ENCODE results near the gene CLNS1A.

Gene CLNS1A, protein sequence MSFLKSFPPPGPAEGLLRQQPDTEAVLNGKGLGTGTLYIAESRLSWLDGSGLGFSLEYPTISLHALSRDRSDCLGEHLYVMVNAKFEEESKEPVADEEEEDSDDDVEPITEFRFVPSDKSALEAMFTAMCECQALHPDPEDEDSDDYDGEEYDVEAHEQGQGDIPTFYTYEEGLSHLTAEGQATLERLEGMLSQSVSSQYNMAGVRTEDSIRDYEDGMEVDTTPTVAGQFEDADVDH

DNA sequence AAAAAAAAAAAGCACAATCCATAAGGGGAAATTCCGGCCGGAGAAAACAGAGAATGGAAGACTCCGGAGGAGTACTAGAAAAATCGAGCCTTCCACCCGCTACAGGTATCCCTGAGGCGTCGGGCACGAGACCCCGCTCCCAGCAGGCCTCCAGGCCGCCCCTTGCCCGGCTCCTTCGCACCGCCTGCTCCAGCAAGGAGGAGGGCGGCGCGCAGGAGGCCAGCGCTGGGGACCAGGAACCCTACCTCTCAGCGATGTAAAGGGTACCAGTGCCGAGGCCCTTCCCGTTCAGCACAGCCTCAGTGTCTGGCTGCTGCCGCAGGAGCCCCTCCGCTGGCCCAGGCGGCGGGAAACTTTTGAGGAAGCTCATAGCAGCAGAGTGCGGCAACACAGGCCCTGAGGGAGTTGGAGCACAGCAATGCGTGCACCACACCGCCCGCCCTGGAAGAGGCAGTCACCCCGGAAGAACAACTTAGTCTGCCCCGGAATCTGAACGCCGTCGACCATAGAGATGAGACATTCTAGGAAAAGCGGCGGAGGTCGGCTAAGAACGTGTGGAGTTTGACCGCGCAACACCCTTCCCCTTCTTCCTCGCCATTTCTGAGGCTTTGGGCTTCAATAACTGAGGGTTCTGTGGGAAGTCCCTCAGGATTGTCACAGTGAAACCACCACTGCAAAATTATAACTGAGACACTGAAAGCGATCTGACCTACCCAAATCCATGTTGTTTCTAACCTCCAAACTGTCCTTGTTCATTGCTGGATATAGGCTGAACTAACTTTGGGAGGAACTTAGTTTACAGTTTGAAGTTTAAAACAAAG is at the start of gene CLNS1A:
Gene CLNS1A, minus strand, starts transcription at position 450 of the 821 bp plus-strand sequence. Its CDS starts 80 bp downstream, at position 370.
- peak; percentile 91 to 92 (median 92) for DNase-seq

DNA sequence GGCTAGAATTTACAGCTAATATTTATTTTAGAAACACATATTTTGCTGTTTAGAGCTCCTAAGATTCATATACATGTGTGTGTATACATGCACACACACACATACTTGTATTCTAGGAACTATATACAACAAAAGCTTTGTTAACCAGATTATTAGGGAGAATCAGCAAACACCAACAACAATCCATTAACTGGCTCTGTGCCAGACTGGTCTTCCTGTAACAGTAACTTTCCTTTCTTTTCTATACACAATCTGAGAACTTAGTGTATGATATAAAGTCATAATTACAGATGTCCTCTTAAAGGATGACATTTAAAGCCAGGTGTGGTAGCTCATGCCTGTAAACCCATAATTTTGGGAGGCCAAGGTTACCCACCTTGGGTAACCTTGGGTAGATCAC is 49.5 kb upstream of the CLNS1A start:
- DNase-seq = no peak

DNA sequence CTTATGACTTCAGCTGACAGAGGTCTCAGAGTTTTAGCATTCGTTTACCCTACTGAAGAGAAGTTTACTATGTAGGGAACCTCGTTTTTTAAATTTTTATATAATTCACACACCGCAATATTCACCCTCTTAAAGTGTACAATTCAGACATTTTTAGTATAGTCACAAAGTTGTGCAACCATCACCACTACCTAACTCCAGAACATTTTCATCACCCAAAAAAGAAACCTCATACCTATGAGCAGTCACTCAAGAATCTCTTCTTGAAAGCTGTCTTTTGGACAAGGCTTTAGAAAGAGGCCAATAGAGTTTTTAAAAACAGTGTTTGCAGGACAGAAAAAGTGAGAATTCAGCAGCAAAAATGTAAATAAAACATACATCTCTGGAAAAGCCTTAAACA is 39.5 kb upstream of the CLNS1A start:
- DNase-seq = no peak

DNA sequence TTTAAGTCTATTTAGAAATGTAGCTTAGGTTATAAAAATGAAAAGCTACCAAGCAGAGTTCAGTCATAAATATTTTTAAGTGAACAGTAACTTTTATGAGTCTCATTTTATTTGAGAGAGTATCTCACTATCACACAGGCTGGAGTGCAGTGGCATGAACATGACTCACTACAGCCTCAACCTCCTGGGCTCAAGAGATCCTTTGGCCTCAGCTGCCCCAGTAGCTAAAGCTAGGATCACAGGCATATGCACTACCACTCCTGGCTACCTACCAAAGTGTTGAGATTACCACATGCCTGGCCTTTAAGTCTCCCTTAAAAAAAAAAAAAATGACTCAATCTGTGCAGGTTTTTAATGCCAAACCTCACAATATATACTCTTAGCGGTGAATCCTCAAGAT is 34.7 kb upstream of the CLNS1A start:
- DNase-seq = no peak

DNA sequence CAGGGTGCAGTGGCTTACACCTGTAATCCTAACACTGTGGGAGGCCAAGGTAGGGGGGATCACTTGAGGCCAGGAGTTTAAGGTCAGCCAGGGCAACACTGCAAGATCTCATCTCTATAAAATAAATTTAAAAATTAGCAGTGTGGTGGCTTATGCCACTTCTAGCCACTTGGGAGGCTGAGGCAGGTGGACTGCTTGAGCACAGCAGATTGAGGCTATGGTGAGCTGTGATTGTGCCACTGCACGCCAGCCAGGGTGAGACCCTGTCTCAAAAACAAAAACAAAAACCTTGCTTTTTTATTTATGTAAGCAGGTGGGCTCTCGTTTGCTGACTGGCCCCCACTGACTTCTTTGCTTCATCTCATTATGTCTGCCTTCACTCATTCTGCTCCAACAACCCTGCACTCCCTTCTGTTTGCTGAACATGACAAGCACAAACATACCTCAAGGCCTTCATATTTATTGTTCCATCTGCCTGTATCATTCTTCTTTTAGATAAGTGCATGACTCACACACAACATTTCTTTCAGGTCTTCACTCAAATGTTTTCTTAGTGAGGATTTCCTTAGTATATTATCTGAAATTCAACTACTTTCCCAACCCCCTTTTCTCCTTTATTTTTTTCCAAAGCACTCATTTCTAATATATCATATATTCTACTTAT is 32.4 kb upstream of the CLNS1A start:
- no peak for DNase-seq

DNA sequence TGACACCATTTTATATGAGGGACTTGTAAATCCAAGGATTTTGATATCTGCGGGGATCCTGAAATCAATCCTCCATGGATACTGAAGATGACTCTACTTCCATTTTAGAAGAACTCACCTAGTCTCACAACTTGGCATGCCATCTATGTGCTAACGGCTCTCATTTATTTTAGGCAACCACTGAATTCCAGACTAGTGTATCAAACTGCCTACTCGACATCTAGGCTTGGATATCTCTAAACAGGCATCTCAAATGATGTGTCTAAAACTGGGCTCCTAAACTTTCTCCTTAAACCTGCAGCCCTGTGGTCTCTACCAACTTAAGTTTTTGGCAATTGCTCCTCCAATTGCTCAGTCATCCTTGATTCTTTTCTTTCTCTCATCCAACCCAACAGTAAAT is 31.2 kb upstream of the CLNS1A start:
- DNase-seq = no peak

DNA sequence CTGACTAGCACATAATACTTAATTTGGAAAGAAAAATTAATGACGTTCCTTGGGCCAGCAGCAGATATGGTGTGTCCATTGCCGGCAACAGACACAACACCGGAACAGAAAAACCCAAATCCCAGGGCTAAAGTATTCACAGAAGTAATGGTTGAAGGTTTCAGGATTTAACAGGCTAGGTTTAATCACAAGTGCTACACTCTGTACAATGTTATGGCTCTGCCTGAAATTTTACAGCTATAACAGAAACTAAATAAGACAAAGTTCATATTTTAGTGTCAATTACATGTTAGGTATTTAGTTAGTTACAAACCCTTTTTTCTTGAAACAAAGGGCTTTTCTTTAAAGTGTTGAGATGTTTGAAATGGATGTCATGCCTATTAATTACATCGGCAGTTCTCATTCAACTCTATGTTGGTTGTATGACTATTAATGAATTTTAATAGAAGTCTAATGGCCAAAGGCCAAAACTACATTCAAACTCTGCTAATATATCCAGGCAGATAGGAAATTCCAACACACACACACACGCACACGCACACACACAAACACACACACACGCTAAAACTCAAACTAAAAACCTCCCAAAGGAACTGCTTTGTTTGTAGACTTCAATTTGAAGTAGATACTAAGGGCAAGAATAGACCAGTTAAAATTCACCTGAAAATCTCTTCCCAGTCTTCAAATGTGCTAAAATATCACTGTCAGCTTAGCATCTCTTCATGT is 27.8 kb upstream of the CLNS1A start:
- DNase-seq = no peak

DNA sequence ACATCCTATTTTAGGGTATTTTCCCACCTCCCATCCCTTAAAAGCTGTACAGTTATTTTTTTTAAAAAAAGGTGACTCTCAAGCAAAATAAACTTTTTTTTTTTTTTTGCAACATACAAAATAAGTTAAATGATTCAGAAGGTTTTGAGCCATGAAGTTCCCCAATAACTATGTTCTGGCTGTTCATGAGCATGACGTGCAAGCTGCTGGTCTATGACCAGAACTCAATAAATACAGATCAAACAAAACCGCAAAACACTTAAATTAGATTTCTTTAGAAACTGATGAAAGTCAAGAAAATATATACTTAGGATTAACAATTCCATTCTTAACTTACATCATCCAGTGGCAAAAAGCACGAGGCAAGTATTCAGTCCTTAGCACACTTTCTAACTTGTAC is 24.1 kb upstream of the CLNS1A start:
- no peak for DNase-seq

DNA sequence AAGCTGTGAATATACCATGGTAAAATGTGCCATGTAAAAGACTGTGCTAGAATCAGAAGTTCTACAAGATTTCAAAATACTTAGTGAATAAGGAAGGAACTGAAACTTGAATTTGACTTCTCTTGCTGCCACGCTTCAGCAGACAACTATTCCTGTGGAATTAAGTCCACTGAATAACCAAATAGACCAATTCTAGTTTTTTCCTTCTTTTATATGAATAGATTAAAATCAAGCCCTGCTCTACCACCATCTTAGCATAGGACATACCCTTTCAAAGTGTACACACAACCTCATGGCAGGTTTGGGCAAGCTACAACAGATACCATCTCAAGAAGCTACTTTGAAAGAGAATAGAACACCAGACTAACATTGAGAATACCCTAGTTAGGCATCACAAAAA is 23.4 kb upstream of the CLNS1A start:
- peak; percentile 3 to 46 (median 23) for DNase-seq

DNA sequence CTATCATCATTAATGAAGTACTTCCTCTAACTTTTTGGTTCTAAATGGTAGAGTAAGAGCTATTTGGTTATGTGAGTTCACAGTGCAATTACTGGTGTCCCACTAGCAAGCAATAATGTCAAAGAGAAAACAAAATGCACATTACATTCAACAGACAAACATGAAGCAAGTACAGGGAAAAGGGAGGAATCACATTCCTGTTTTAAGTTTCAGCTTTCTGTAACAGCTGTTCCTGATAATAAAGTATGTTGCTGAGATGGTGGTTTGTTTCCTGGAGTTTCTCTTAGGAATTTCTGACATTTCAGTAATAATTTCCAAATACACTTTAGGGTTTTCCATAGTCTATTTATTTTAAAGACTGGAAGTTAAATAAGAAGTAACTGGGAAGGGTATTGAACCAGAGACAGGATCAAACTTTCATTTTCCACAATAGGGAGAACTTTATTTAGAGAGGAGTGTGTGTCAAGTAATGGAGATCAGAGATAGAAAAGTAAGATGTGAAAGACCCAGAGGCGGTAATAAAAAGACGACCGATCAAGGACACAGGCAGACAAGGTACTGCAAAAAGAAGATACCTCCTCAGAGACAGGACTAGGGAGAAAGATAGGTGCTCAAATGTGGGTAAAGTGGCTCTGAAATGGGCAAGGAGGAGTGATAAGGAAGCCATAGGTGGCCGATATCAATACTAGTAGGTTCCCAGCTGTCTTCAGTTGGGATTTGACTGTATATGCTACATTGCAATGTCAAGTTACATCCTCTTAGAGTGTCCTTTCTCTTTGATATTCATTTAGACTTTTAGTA is 20.8 kb upstream of the CLNS1A start:
- DNase-seq = no peak

DNA sequence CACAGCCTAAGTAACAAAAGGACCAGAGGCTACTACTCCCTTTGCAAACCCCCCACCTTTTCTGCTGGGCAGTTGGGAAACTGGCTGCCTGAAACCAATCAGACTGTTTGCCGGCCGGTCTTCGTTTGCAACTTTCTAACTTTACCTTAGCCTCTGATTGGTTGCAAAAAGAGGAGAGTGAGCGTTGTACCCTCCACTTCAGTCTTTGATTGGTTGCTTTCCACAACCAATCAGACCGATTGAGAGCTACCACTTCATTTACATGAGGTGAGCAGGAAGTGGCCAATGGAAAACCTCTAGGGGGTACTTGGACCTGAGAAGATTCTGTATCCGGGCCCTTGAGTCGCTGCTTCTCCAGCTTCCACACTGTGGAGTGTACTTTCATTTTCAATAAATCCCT is 18.8 kb upstream of the CLNS1A start:
- no peak for DNase-seq

DNA sequence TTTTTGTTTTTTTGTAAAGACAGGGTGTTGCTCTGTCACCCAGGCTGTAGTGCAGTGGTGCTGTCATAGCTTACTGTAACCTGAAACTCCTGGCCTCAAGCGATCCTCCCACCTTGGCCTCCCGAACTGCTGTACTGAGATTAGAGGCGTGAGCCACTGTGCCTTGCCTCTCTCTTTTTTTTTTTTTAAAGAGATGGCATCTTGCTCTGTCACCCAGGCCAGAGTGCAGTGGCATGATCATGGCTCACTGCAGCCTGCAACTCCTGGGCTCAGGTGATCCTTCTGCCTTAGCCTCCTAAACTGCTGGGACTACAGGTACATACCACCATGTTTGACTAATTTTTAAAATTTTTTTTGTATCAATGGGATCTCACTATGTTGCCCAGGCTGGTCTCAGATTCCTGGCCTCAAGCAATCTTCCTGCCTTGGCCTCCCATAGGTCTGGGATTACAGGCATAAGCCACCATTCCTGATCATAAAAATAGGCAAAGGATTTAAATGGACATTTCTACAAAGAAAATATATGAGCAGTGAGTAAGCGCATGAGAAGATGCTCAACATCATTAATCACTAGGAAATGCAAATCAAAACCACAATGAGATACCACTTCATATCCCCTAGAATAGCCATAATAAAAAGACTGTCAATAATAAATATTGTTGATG is 17.3 kb upstream of the CLNS1A start:
- DNase-seq = no peak

DNA sequence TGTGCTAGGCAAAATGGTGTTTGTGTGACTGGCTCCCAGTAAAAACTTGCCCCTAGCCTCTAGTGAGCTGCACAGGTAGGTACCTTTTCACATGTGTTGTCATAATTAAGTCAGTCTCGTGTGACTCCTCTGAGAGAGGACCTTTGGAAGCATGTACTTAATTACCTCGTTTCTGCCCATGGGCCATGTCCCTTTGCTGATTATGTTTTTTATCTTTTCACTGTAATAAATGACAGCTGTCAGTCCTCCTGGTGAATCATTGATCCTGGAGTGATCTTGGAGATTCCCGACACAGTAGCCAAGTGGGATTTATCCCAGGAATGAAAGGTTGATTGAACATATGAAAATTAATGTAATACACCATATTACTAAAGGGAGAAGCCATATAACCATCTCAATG is 12.5 kb upstream of the CLNS1A start:
- DNase-seq = no peak

DNA sequence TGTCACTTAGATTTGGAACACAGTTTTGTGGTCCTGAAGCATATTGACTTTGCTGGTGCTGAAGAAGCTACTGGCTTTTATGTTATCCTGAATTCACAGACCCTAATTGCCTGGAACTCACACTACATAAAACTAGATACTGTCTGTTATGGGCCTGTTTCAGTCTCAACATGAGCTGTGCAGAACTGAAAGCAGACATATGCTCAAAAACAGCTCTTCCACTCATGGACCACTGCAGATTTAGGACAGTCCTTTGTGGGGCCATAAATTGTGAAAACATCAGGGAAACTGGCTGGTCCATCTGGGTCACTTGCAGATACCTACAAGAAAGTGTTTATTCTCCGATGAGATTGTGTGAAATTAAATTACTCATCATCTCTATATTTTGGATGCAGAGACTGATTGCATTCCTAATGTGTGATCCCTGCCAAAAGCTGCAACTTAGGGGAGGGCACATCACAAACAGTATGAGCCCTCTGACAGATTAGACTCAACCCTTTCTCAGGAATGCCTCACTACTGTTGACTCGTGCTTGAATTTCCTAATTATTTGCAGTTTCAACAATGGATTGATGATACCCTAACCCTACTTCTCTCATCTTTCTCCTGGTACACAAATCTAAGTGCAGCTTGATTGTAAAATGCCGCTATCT is 10.2 kb upstream of the CLNS1A start:
- DNase-seq = no peak

DNA sequence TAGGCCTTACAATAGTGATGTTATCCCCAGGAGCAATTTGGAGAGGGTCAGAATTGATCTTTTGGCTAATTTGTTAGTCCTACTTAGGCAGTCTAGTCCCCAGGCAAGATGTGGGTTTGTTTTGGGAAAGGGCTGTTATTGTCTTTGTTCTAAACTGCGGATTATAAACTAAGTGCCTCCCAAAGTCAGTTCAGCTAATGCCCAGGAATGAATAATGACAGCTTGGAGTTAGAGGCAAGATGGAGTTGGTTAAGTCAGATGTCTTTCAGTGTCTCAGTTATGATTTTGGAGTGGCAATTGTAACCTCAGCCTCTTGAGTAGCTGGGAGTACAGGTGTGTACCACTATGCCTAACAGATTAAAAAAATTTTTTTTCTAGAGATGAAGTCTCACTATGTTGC is 7.3 kb upstream of the CLNS1A start:
- DNase-seq = no peak

DNA sequence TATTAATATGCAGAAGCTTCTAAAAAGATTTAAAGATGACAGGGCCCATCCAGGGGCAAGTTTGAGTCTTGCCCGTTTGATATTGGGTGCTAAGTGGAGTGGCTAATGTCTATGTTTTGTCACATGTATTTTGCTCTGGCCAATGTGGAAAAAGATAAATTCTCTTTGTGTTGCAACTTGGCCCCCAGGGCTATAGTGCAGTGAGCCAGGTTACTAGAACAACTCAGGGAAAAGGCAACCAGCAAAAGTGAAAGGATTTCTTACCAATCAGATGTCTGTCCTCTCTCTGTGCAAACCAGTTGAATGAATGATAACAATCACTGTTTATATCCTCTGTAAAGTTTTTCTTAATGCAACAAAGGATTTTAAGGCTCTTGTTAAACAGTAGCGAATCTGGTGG is 4.6 kb upstream of the CLNS1A start:
- DNase-seq = no peak

DNA sequence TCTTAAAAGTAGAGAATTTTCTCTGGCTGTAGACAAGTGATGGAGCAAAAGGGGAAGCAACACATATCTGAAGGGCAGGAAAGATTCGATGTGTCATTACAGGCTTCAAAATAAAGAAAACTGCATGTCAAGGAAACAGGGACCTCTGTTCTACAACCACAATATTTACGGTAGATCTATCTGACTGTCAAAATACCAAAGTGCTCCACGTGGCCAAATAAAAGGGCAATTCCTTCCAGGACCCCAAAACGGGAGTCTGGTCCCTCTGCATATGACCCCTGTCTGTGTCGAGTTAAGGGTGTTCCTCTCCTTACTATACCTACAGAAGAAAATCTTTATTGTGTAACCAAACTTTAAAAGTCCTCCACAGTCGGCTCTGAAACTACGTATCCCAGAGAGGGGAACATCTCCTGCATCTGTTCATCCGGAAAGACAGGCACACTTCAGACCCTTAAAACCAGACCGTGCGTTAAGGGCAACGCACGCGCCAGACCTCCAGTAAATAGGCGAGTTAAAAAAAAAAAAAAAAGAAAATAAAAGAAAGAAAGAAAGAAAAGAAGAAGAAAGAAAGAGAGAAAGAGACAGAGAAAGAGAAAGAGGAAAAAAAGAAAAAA is 756 bp downstream of the CLNS1A start:
- peak; percentile 19 to 54 (median 46) for DNase-seq

DNA sequence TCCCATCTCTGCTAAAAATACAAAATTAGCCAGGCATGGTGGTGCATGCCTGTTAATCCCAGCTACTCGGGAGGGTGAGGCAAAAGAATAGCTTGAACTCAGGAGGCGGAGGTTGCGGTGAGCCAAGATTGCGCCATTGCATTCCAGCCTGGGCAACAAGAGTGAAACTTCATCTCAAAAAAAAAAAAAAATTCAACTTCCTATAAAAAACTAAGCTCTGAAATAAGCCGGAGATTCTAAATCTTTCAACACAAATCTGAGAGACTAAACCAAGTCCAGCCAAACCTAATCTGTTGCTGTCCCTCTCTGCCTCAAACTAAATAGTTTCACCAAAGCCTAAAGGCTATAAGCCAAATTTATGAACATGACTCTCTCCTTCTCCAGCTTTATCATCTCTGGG is 3.7 kb downstream of the CLNS1A start:
- peak; percentile 20 to 59 (median 43) for DNase-seq

DNA sequence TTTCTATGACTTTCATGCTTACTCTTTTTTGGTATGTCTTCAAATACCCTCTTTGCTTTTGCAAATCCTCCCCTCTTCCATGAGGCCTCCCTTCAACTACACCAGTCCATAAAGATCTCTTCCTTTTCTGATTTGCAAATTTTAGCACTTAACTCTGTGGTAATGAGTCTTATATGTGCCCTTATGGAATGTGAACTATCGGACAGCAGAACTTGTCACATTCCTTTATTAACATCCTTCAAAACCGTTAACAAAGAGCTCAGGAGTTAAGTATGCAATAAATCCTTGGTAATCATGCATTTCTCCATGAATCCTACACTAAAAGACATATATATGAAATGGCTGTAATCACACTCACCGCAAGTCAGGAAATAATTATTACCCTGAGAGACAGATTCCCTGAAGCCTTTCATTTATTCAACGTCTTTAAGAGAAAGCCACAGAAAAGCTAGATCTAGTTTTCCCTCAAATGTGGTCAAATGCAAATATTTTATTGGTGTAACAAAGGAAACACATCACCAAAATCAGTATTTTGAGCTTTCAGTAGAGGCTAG is 7.4 kb downstream of the CLNS1A start:
- no peak for DNase-seq

DNA sequence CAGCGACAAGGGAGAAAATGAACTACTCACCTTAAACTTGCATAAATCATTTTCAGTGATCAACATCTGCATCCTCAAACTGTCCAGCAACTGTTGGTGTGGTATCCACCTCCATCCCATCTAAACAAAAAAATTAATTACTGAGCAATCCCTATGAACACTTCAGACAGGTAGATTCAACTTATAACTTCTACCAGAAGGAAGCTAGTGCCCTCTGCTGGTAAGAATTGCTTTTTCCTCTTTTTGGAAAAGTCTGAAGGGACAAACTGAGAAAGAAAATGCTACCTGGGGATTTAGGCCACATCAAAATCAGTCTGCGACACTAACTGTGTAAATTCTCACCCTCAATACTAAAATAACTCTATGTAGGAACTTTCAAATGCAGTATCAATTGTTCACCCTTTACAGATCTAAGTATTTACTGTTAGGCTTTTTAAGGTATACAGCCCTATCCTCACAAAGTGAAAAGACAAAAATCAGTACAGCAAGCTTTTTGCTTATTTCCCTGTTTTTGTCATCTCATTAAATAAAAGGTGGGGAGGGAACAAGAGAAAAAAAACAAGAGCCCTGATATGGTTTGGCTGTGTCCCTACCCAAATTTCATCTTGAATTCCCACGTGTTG is 17.9 kb downstream of the CLNS1A start:
- DNase-seq = peak; percentile 68 to 72 (median 71)

Data from suppressor macrophage treated with lipopolysaccharide for 1 hour (primary cell).